Ovary (tissue), 3 donors: Measurements from ENCODE around the gene BMP2K.

ENCODE experiments used
- EP300 ChIP-seq: sonication (generic); formaldehyde crosslinking; IDR thresholded peaks from one replicate; pipeline ENCODE4 v1.6.1; 2017; ENCODE audit warnings: antibody characterized with exemption
- POLR2A ChIP-seq: fragments of 450-650 bp; IDR thresholded peaks from one replicate; pipeline ENCODE4 v1.6.1; 2017; ENCODE audit warnings: antibody characterized with exemption, mild to moderate bottlenecking, moderate library complexity
- TF ChIP-seq, protein P1 (sequence below), 3 donors: fragments of 450-650 bp in 2 of 3; fragments of 200-600 bp in 1 of 3; IDR thresholded peaks; one replicate each; pipeline versions ENCODE4 v1.5.1 to v1.8.0; 2016 to 2022; ENCODE audit warnings: antibody characterized with exemption in 3 of 3, mild to moderate bottlenecking in 1 of 3
- donor health status: DM: no; HTN: no; CAD: no.

DNA sequence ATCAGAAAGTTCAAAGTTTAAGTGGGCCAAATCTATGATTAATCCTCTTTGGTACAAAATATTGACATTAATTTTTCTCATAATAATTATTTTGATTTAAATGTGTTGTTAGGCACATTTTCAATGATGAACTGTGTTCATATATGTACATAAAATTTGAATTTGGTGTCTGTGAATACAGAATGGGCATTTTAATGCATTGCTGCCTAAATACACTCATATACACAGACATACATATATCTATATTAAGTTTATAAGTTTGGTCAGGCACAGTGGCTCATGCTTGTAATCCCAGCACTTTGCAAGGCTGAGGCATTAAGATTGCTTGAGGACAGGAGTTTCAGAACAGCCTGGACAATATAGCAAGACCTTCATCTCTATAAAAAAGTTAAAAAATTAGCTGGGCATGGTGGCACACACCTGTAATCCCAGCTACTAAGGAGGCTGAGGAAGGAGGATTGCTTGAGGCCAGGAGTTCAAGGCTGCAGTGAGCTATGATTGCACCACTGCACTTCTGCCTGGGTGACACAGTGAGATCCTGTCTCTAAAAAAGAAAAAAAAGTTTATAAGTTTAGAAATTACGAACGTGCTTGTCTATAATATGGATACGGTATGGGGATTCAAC is 12.3 kb upstream of the BMP2K start:
- TF ChIP-seq, protein P1, sequence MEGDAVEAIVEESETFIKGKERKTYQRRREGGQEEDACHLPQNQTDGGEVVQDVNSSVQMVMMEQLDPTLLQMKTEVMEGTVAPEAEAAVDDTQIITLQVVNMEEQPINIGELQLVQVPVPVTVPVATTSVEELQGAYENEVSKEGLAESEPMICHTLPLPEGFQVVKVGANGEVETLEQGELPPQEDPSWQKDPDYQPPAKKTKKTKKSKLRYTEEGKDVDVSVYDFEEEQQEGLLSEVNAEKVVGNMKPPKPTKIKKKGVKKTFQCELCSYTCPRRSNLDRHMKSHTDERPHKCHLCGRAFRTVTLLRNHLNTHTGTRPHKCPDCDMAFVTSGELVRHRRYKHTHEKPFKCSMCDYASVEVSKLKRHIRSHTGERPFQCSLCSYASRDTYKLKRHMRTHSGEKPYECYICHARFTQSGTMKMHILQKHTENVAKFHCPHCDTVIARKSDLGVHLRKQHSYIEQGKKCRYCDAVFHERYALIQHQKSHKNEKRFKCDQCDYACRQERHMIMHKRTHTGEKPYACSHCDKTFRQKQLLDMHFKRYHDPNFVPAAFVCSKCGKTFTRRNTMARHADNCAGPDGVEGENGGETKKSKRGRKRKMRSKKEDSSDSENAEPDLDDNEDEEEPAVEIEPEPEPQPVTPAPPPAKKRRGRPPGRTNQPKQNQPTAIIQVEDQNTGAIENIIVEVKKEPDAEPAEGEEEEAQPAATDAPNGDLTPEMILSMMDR (IDR thresholded peaks at IDR 0.05): no peak
- TF ChIP-seq POLR2A: no peak
- TF ChIP-seq EP300: no peak
